Activated naive CD8-positive, alpha-beta T cell treated with anti-CD3 and anti-CD28 coated beads, Interleukin-2, amount 10 ng/mL, durations not matched to agents 7 days and 5 days (primary cell): Measurements from ENCODE around the gene FAM111B. TPM values are rescaled to one million over a fixed set of nuclear protein-coding genes. Genes with fewer than 3 reads are reported as not detected.
A peak's percentile ranks its signal among the peaks of the same experiment; 100 is the strongest.
"Not testable (repeated sequence)": the region's sequence is repeated elsewhere in the genome, so short reads cannot be mapped to it uniquely, and the experiment has no call there.

Experiments
- ATAC-seq: fragments of 150-1000 bp; cut with Tn5 transposase; one replicate; pipeline ENCODE4 v1.10.0; 2021; ENCODE audit warnings: low read depth, moderate library complexity
- POLR2A ChIA-PET: fragments of 350-600 bp; sonication (Branson Sonifier 250); formaldehyde crosslinking; loops from one replicate; lab custom pipeline; 2021; ENCODE audit warnings: antibody characterized with exemption; lab: Charles Lee
- DNase-seq: peaks from one replicate; pipeline ENCODE4 v3.0.0; 2021
- H3K27ac Mint-ChIP-seq: one replicate; pipeline ENCODE4 v1.8.0; 2022; ENCODE audit warnings: mild to moderate bottlenecking, mixed read lengths
- H3K27me3 Mint-ChIP-seq: one replicate; pipeline ENCODE4 v1.8.0; 2022; ENCODE audit warnings: mild to moderate bottlenecking, moderate library complexity, mixed read lengths
- H3K36me3 Mint-ChIP-seq: one replicate; pipeline ENCODE4 v1.8.0; 2021; ENCODE audit warnings: mild to moderate bottlenecking, mixed read lengths
- H3K4me1 Mint-ChIP-seq: one replicate; pipeline ENCODE4 v1.8.0; 2021; ENCODE audit warnings: mixed read lengths
- H3K4me3 Mint-ChIP-seq: one replicate; pipeline ENCODE4 v1.8.0; 2022; ENCODE audit warnings: mild to moderate bottlenecking, moderate library complexity, mixed read lengths
- H3K9me3 Mint-ChIP-seq: one replicate; pipeline ENCODE4 v1.8.0; 2021; ENCODE audit warnings: mixed read lengths
- total RNA-seq, 2 experiments: library from RNA; stranded (reverse); gene quantifications; one replicate each; pipeline ENCODE4 v1.2.3, GENCODE V29; 2021

Gene FAM111B
- total RNA-seq, 2 experiments from 2014 or later: 43.8 to 45.1 TPM

GRCh38 chr11:59086007-59086406 lies 21.0 kb upstream of the FAM111B start, which contains the start of gene GLYATL1B:
GLYATL1B (plus strand) TSS chr11:59086307; CDS start chr11:59086307, 0 bp downstream.
- H3K27ac Mint-ChIP-seq, POLR2A ChIA-PET, H3K4me1 Mint-ChIP-seq, H3K4me3 Mint-ChIP-seq, H3K36me3 Mint-ChIP-seq, ATAC-seq, H3K9me3 Mint-ChIP-seq, DNase-seq: not testable (repeated sequence)
- H3K27me3 Mint-ChIP-seq: peaks cover 31% of the 10 kb centered on the region

GRCh38 chr11:59088162-59088561 lies 18.9 kb upstream of the FAM111B start:
- POLR2A ChIA-PET: no interaction called here
- Mint-ChIP-seq H3K36me3 (no peaks in the 10 kb centered on the region), H3K4me3 (no peak overlapping the region), H3K27me3 (peaks cover 34% of the 10 kb centered on the region), H3K9me3 (no peaks in the 10 kb centered on the region), H3K27ac (no peak overlapping the region), H3K4me1 (no peaks in the 10 kb centered on the region)
- DNase-seq: no peak
- no peak for ATAC-seq

GRCh38 chr11:59093576-59093975 lies 13.5 kb upstream of the FAM111B start:
- POLR2A ChIA-PET, DNase-seq, H3K27ac Mint-ChIP-seq, H3K36me3 Mint-ChIP-seq, H3K9me3 Mint-ChIP-seq, ATAC-seq, H3K4me1 Mint-ChIP-seq, H3K4me3 Mint-ChIP-seq: not testable (repeated sequence)
- H3K27me3 Mint-ChIP-seq: peaks cover 36% of the 10 kb centered on the region

DNA sequence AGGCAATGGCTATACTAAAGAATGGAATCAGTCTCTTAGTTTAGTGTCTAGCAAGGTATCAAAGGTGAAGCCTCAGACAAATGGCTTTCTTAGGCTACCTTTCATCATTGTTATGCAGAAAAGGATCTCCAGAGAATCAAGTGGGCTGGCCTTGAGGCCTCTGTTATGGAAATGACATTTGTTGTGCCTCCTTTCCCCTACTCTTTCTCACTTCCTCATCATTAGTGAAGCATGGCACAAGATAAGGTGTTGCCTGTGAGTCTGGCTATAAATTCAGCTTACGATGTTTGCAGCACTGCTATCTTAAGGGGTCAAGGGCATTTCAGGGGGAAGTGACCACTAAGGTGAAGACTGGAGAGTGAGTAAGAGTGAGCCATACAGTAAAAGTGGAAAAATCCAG lies 11.8 kb upstream of the FAM111B start:
- H3K4me1 Mint-ChIP-seq, DNase-seq, POLR2A ChIA-PET, H3K9me3 Mint-ChIP-seq, H3K4me3 Mint-ChIP-seq, ATAC-seq, H3K36me3 Mint-ChIP-seq, H3K27ac Mint-ChIP-seq: not testable (repeated sequence)
- H3K27me3 Mint-ChIP-seq: peaks cover 41% of the 10 kb centered on the region

DNA sequence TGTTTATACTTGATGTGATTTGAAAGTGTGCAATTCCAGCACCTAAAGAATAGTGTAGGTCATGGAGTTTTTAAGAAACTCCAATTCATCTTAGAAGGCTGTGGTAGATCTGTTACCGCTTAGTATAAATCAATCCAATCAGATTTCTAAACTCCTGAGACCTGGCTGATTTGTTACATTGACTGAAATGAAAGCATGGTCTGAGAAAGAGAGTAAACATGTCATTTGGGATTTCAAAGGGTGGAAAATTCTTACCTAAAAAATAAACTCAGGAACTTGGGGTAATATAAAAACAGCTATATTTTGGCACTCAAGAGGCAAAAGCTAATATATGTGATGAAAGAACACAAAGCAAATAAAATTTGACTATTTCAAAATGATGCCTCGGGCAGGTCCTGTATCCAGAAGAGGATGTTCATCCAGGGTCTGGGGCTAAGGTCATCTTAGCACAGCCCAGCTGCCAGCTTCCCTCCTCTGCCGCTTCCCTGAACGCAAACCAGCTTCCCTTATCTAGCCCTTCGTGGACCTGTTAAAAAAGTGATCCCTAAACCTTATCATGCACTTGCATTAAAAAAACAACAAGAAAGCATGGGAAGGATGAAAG lies 11.0 kb upstream of the FAM111B start:
- peaks cover 41% of the 10 kb centered on the region for H3K27me3 Mint-ChIP-seq
- H3K4me3 Mint-ChIP-seq, H3K27ac Mint-ChIP-seq, ATAC-seq, POLR2A ChIA-PET, H3K4me1 Mint-ChIP-seq, DNase-seq, H3K9me3 Mint-ChIP-seq, H3K36me3 Mint-ChIP-seq: not testable (repeated sequence)

GRCh38 chr11:59097113-59097708 lies 9.8 kb upstream of the FAM111B start:
- no peak overlapping the region for H3K27ac Mint-ChIP-seq
- H3K36me3 Mint-ChIP-seq: no peaks in the 10 kb centered on the region
- no peak overlapping the region for H3K4me3 Mint-ChIP-seq
- H3K4me1 Mint-ChIP-seq: peaks cover 7% of the 10 kb centered on the region
- ATAC-seq (no peak), DNase-seq (peak; percentile 49)
- no peaks in the 10 kb centered on the region for H3K9me3 Mint-ChIP-seq
- peaks cover 36% of the 10 kb centered on the region for H3K27me3 Mint-ChIP-seq
- POLR2A ChIA-PET: no interaction called here

GRCh38 chr11:59097938-59098337 lies 9.1 kb upstream of the FAM111B start:
- H3K27ac Mint-ChIP-seq, DNase-seq, H3K4me3 Mint-ChIP-seq, POLR2A ChIA-PET, H3K36me3 Mint-ChIP-seq, H3K9me3 Mint-ChIP-seq, ATAC-seq: not testable (repeated sequence)
- Mint-ChIP-seq H3K27me3 (peaks cover 36% of the 10 kb centered on the region), H3K4me1 (peaks cover 11% of the 10 kb centered on the region)

DNA sequence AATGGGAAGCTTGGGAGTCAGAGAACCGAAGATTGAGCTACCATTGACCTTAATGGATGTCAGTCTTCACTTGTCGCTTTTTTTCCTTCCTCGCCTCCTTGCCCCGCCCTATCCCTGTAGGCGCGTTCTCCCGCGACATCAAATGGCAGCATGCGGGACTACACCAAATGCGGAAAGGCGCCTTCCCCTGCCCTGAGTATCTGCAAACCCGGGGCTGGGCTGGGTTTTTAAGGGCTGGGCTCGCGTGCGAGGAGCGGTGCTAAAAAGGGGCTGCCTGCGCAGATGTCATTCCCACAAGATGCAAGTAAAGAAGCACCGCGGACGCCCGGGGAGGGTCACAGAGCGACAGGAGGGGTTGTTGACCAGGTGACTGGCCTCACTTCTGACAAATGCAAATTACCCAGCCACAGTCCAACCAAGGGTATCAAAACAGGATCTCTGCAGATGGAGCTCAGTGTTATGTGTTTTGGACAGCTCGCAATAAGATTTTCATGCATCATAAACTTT lies 4.7 kb upstream of the FAM111B start:
- H3K9me3 Mint-ChIP-seq: no peaks in the 10 kb centered on the region
- no peak overlapping the region for H3K27ac Mint-ChIP-seq
- ATAC-seq: peak; percentile 38

GRCh38 chr11:59107721-59108120 lies 684 bp downstream of the FAM111B start:
- Mint-ChIP-seq H3K4me1 (peaks cover 52% of the 10 kb centered on the region), H3K36me3 (peaks cover 37% of the 10 kb centered on the region)
- POLR2A ChIA-PET: interaction anchor here (0.6 to 3.2 kb wide), 7 partner anchors 13 to 530 kb away, joined by 3 to 49 read pairs (median 4); partner anchors contain the start of genes FAM111A, LPXN and ZFP91

More for the DNA sequence above, 4.7 kb upstream of the FAM111B start:
- DNase-seq: peak; percentile 68
- peaks cover 23% of the 10 kb centered on the region for H3K27me3 Mint-ChIP-seq
- H3K4me1 Mint-ChIP-seq: peaks cover 25% of the 10 kb centered on the region
- H3K36me3 Mint-ChIP-seq: peaks cover 3% of the 10 kb centered on the region
- POLR2A ChIA-PET: interaction anchor here (0.7 kb wide), 1 partner anchor 43 kb away, joined by 6 read pairs; no protein-coding TSS in a partner anchor
- peak overlapping the region; percentile 78 for H3K4me3 Mint-ChIP-seq

DNA sequence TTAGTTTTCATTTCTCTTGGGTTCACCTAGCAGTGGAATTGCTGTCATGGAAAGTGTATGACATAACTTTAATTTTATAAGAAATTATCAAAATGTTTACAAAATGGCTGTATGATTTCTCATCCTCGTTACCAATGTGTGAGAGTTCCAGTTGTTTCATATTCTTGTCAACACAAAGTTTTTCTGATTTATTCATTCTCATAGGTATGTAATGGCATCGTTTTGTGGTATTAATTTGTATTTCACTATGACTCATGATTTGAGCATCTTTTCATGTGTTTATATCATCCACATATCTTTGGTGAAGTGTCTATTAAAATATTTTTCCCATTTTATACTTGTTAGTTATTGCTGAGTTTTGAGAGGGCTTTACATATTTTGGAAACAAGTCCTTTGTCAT lies 5.5 kb downstream of the FAM111B start:
- ATAC-seq: no peak
- Mint-ChIP-seq H3K27me3 (no peaks in the 10 kb centered on the region), H3K36me3 (peaks cover 82% of the 10 kb centered on the region), H3K27ac (no peak overlapping the region), H3K4me1 (peaks cover 41% of the 10 kb centered on the region), H3K9me3 (peaks cover 10% of the 10 kb centered on the region), H3K4me3 (no peak overlapping the region)
- no peak for DNase-seq
- POLR2A ChIA-PET: no interaction called here

More at GRCh38 chr11:59107721-59108120, 684 bp downstream of the FAM111B start:
- peak overlapping the region; percentile 87 for H3K4me3 Mint-ChIP-seq
- H3K9me3 Mint-ChIP-seq, ATAC-seq, H3K27me3 Mint-ChIP-seq: not testable (repeated sequence)
- H3K27ac Mint-ChIP-seq: peak overlapping the region; percentile 68
- peak; percentile 33 for DNase-seq

DNA sequence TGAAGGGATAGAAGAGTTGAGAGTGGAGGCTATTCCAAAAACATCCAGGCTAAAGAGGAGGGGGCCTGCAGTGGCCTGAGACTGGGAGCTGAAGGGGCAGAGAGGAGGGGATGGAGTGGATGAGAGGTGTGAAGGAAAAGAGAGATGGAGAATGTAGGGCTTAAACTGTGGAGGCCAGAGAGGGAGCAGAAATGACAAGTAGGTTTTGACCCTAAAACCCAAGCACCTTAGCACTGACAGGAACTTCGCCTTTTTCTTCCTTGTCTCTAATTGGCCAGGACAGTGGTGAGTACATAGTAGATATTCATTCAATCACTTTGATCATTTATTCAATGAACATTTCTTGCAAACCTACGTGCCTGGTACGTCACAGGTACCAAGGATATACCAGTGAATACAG lies 7.3 kb downstream of the FAM111B start:
- Mint-ChIP-seq H3K4me3 (no peak overlapping the region), H3K9me3 (peaks cover 13% of the 10 kb centered on the region), H3K4me1 (peaks cover 25% of the 10 kb centered on the region), H3K27ac (no peak overlapping the region), H3K27me3 (no peaks in the 10 kb centered on the region), H3K36me3 (peaks cover 91% of the 10 kb centered on the region)
- POLR2A ChIA-PET: no interaction called here
- DNase-seq (no peak), ATAC-seq (no peak)

DNA sequence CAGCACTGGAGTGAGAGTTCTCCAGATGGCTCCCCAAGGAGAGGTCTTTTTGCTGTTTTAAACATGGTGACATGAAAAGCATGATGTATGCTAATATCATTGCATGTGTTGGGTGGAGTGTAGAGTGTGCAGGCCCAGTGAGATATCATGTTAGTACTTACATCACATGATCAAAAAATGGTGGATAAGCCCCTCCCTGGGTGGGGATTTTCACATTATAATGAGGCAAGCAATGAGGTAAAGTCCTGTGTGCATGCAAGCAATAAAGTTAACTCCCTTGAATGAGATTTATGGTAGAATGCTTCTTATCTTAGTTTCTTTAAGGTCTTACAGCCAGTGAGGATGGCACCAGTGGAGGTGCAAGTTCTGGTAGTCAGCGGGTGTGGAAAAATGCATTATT lies 8.5 kb downstream of the FAM111B start:
- POLR2A ChIA-PET: no interaction called here

DNA sequence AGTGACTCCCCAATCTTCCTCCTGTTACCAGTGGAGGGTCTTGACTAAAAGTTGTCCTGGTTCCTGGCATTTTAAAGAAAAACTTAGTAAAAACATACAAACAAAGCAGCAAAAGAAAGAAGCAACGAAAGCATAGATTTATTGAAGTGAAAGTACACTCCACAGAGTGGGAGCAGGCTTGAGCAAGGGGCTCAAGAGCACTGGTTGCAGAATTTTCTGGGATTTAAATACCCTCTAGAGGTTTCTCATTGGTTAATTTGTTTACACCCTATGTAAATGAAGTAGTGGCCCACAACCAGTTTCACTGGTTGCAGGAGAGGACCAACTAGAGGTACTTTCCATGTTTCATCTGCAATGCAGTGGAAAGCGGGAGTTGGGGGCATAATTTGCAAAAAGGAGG lies 10.7 kb downstream of the FAM111B start:
- Mint-ChIP-seq H3K4me1 (peaks cover 5% of the 10 kb centered on the region), H3K9me3 (peaks cover 13% of the 10 kb centered on the region), H3K27ac (no peak overlapping the region), H3K36me3 (peaks cover 83% of the 10 kb centered on the region), H3K4me3 (no peak overlapping the region), H3K27me3 (no peaks in the 10 kb centered on the region)
- DNase-seq: no peak
- POLR2A ChIA-PET: no interaction called here
- no peak for ATAC-seq

More for the DNA sequence above, 8.5 kb downstream of the FAM111B start:
- ATAC-seq (no peak), DNase-seq (no peak)
- no peak overlapping the region for H3K4me3 Mint-ChIP-seq
- H3K9me3 Mint-ChIP-seq: peaks cover 13% of the 10 kb centered on the region
- peaks cover 88% of the 10 kb centered on the region for H3K36me3 Mint-ChIP-seq
- H3K27me3 Mint-ChIP-seq: no peaks in the 10 kb centered on the region
- H3K27ac Mint-ChIP-seq: no peak overlapping the region
- H3K4me1 Mint-ChIP-seq: peaks cover 16% of the 10 kb centered on the region

GRCh38 chr11:59119826-59120225 lies 12.8 kb downstream of the FAM111B start:
- H3K27me3 Mint-ChIP-seq: no peaks in the 10 kb centered on the region
- POLR2A ChIA-PET: no interaction called here
- H3K4me1 Mint-ChIP-seq: peaks cover 2% of the 10 kb centered on the region
- DNase-seq: no peak
- peaks cover 15% of the 10 kb centered on the region for H3K9me3 Mint-ChIP-seq
- no peak overlapping the region for H3K27ac Mint-ChIP-seq
- H3K4me3 Mint-ChIP-seq: no peak overlapping the region
- peaks cover 79% of the 10 kb centered on the region for H3K36me3 Mint-ChIP-seq
- ATAC-seq: no peak
